ENCODE data around the gene GAPDHS. TPM values are rescaled to one million over a fixed set of nuclear protein-coding genes. Genes with fewer than 3 reads are reported as not detected.

Gene GAPDHS
- total RNA-seq, 1 donor from 2014 or later: not detected

GRCh38 chr19:35544110-35544802 is 11.0 kb downstream of the GAPDHS start:
- no peaks in the 10 kb centered on the region for H3K9me3 Mint-ChIP-seq (ENCODE audit: unreplicated experiment)
- H4K20me1 ChIP-seq (ENCODE audit: insufficient read depth, low read length): peaks cover 12% of the 10 kb centered on the region
- H3K9me3 ChIP-seq (ENCODE audit: insufficient read depth, low read depth, low read length): no peaks in the 10 kb centered on the region
- H3K27me3 ChIP-seq (ENCODE audit: insufficient read depth, low read length): no peaks in the 10 kb centered on the region
- peak overlapping the region; percentile 95 for H3K9ac ChIP-seq (ENCODE audit: low read length)
- peaks cover 39% of the 10 kb centered on the region for H3K79me2 ChIP-seq (ENCODE audit: insufficient read depth, low read length)
- H3K4me2 ChIP-seq (ENCODE audit: low read length): peak overlapping the region; percentile 98
- peak overlapping the region; percentile 59 for H3K27ac Mint-ChIP-seq (ENCODE audit: unreplicated experiment)
- peaks cover 15% of the 10 kb centered on the region for H3K4me1 ChIP-seq (ENCODE audit: insufficient read depth, low read length)
- no peak for TF ChIP-seq EZH2 (IDR thresholded peaks at IDR 0.05; ENCODE audit: insufficient read depth, low read length)
- TF ChIP-seq CTCF (IDR thresholded peaks at IDR 0.05; ENCODE audit: insufficient read depth, low read depth, low read length): no peak
- H3K36me3 ChIP-seq (ENCODE audit: insufficient read depth, low read length): no peaks in the 10 kb centered on the region
- no peak for DNase-seq (ENCODE audit: low read depth)
- peaks cover 8% of the 10 kb centered on the region for H3K4me1 Mint-ChIP-seq (ENCODE audit: low read depth, unreplicated experiment)
- peaks cover 23% of the 10 kb centered on the region for H3K36me3 Mint-ChIP-seq (ENCODE audit: low read depth, unreplicated experiment)
- peak overlapping the region; percentile 90 for H3K4me3 Mint-ChIP-seq (ENCODE audit: unreplicated experiment)
- H3K27me3 Mint-ChIP-seq (ENCODE audit: low read depth, unreplicated experiment): no peaks in the 10 kb centered on the region
- H3K4me3 ChIP-seq (ENCODE audit: insufficient read depth, low read depth, low read length): peak overlapping the region; percentile 88
- FAIRE-seq: no peak
- peak overlapping the region; percentile 90 for H2AFZ ChIP-seq (ENCODE audit: low read depth, low read length)
- peak overlapping the region; percentile 88 for H3K27ac ChIP-seq (ENCODE audit: low read depth, low read length)

- peak within 1 kb of the TSS; percentile 98 for H3K4me2 ChIP-seq (ENCODE audit: low read length)
- no peaks in the 10 kb centered on the region for H3K9me3 ChIP-seq (ENCODE audit: insufficient read depth, low read depth, low read length)
- peak within 1 kb of the TSS; percentile 88 for H3K4me3 ChIP-seq (ENCODE audit: insufficient read depth, low read depth, low read length)
- TF ChIP-seq EZH2 (IDR thresholded peaks at IDR 0.05; ENCODE audit: insufficient read depth, low read length) (no peak), CTCF (IDR thresholded peaks at IDR 0.05; ENCODE audit: insufficient read depth, low read depth, low read length) (no peak)
- Mint-ChIP-seq H3K9me3 (ENCODE audit: unreplicated experiment) (no peaks in the 10 kb centered on the region), H3K27me3 (ENCODE audit: low read depth, unreplicated experiment) (no peaks in the 10 kb centered on the region), H3K4me1 (ENCODE audit: low read depth, unreplicated experiment) (peaks cover 8% of the 10 kb centered on the region), H3K4me3 (ENCODE audit: unreplicated experiment) (peak within 1 kb of the TSS; percentile 90), H3K27ac (ENCODE audit: unreplicated experiment) (peak within 1 kb of the TSS; percentile 79), H3K36me3 (ENCODE audit: low read depth, unreplicated experiment) (peaks cover 23% of the 10 kb centered on the region)
- H3K79me2 ChIP-seq (ENCODE audit: insufficient read depth, low read length): peaks cover 39% of the 10 kb centered on the region
- FAIRE-seq (no peak), DNase-seq (ENCODE audit: low read depth) (peak; percentile 72)
- H3K4me1 ChIP-seq (ENCODE audit: insufficient read depth, low read length): peaks cover 15% of the 10 kb centered on the region
- peak within 1 kb of the TSS; percentile 90 for H2AFZ ChIP-seq (ENCODE audit: low read depth, low read length)
- H3K27ac ChIP-seq (ENCODE audit: low read depth, low read length): peak within 1 kb of the TSS; percentile 88
- H3K36me3 ChIP-seq (ENCODE audit: insufficient read depth, low read length): no peaks in the 10 kb centered on the region
- peak within 1 kb of the TSS; percentile 95 for H3K9ac ChIP-seq (ENCODE audit: low read length)
- H3K27me3 ChIP-seq (ENCODE audit: insufficient read depth, low read length): no peaks in the 10 kb centered on the region
- peaks cover 21% of the 10 kb centered on the region for H4K20me1 ChIP-seq (ENCODE audit: insufficient read depth, low read length)
Observed at GRCh38 chr19:35545001-35545854, 12.0 kb downstream of the GAPDHS start, which contains the start of gene TMEM147. TMEM147 (plus strand) TSS chr19:35545626; CDS start chr19:35545740, 114 bp downstream.

All from astrocyte (in vitro differentiated cells and primary cell).